Chondrocyte (in vitro differentiated cells): ENCODE measurements around the gene SELENOH. TPM values are rescaled to one million over a fixed set of nuclear protein-coding genes. Genes with fewer than 3 reads are reported as not detected.

Experiments
- DNase-seq: peaks from one replicate; pipeline ENCODE4 v3.0.0; 2021; ENCODE audit warnings: mixed read lengths, low spot score
- H3K27ac Mint-ChIP-seq: one replicate; pipeline ENCODE4 v1.8.0; 2021; ENCODE audit warnings: mild to moderate bottlenecking, moderate library complexity, mixed read lengths; ENCODE audit not compliant: unreplicated experiment
- H3K27me3 Mint-ChIP-seq: 2 replicates; pipeline ENCODE4 v1.8.0; 2021; ENCODE audit warnings: low read depth, mixed read lengths
- H3K36me3 Mint-ChIP-seq: 2 replicates; pipeline ENCODE4 v1.8.0; 2021; ENCODE audit warnings: low read depth, mixed read lengths
- H3K4me1 Mint-ChIP-seq: 2 replicates; pipeline ENCODE4 v1.8.0; 2021; ENCODE audit warnings: low read depth, mild to moderate bottlenecking, mixed read lengths
- H3K4me3 Mint-ChIP-seq: one replicate; pipeline ENCODE4 v1.8.0; 2021; ENCODE audit warnings: mild to moderate bottlenecking, moderate library complexity, mixed read lengths; ENCODE audit not compliant: unreplicated experiment
- H3K9me3 Mint-ChIP-seq: 2 replicates; pipeline ENCODE4 v1.8.0; 2021; ENCODE audit warnings: low read depth, mixed read lengths
- total RNA-seq: library from RNA; stranded (reverse); gene quantifications from 3 replicates; pipeline ENCODE4 v1.2.1, GENCODE V29; 2021
- TF ChIP-seq, protein P1 (sequence below): fragments of 200-600 bp; sonication (generic); IDR thresholded peaks from 2 replicates; pipeline ENCODE4 v1.5.0; 2021; ENCODE audit warnings: antibody characterized with exemption, mild to moderate bottlenecking, moderate library complexity

The SELENOH gene
- total RNA-seq, 1 donor from 2014 or later = 87.3 TPM

DNA sequence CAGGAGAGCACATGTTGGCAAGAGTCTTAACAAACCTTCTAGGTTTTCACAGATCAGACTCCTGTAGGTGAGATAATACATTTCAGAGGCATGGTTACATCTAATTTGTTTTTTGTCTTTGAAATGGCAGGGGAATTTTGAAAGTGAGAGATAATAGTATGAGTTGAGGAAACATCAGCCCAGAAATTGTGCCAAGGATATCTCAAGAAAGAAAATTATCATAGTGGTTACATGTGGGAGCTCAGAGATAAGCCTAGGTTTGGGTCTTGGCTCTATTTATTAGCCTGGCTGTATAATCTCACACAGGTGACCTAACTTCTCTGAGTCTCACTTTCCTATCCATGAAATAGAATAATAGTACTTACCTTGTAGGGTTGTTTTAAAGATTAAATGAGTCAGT, 9.9 kb downstream of the SELENOH start:
- Mint-ChIP-seq H3K9me3 (no peaks in the 10 kb centered on the region), H3K36me3 (no peaks in the 10 kb centered on the region), H3K4me1 (peaks cover 5% of the 10 kb centered on the region), H3K27ac (no peak overlapping the region), H3K4me3 (no peak overlapping the region), H3K27me3 (no peaks in the 10 kb centered on the region)
- TF ChIP-seq, protein P1, sequence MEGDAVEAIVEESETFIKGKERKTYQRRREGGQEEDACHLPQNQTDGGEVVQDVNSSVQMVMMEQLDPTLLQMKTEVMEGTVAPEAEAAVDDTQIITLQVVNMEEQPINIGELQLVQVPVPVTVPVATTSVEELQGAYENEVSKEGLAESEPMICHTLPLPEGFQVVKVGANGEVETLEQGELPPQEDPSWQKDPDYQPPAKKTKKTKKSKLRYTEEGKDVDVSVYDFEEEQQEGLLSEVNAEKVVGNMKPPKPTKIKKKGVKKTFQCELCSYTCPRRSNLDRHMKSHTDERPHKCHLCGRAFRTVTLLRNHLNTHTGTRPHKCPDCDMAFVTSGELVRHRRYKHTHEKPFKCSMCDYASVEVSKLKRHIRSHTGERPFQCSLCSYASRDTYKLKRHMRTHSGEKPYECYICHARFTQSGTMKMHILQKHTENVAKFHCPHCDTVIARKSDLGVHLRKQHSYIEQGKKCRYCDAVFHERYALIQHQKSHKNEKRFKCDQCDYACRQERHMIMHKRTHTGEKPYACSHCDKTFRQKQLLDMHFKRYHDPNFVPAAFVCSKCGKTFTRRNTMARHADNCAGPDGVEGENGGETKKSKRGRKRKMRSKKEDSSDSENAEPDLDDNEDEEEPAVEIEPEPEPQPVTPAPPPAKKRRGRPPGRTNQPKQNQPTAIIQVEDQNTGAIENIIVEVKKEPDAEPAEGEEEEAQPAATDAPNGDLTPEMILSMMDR = no peak
- no peak for DNase-seq

GRCh38 chr11:57751676-57752253, 10.5 kb downstream of the SELENOH start, which contains the start of gene BTBD18:
BTBD18 (minus strand) TSS chr11:57751819; CDS start chr11:57751188, 631 bp downstream.
- Mint-ChIP-seq H3K36me3 (no peaks in the 10 kb centered on the region), H3K27me3 (no peaks in the 10 kb centered on the region), H3K9me3 (no peaks in the 10 kb centered on the region), H3K4me1 (peaks cover 5% of the 10 kb centered on the region), H3K4me3 (no peak within 1 kb of the TSS), H3K27ac (no peak within 1 kb of the TSS)
- TF ChIP-seq, protein P1 = peak; percentile 82
- DNase-seq = no peak

DNA sequence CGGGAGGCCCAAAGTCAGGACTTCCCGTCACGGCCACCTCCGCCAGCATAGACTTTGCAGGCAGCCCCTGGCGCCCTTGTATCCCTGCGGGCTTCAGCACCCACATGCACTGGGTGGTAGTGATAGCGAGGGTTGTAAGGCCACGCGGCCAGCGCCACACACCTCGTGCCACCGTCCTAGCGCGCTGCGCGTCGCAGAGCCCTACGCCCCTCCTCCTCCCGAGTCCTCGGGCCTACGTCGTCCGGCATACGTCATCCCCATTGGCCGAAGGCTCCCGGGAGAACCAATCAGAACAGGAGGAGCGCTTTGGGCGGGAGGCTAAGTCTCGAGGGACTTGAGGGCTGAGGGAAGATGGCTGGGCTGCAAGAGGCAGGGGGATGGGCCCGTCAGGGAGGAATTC, 11.7 kb downstream of the SELENOH start:
- Mint-ChIP-seq H3K27me3 (no peaks in the 10 kb centered on the region), H3K9me3 (no peaks in the 10 kb centered on the region), H3K4me3 (no peak overlapping the region), H3K36me3 (no peaks in the 10 kb centered on the region), H3K4me1 (peaks cover 5% of the 10 kb centered on the region), H3K27ac (no peak overlapping the region)
- TF ChIP-seq, protein P1 = no peak
- no peak for DNase-seq

DNA sequence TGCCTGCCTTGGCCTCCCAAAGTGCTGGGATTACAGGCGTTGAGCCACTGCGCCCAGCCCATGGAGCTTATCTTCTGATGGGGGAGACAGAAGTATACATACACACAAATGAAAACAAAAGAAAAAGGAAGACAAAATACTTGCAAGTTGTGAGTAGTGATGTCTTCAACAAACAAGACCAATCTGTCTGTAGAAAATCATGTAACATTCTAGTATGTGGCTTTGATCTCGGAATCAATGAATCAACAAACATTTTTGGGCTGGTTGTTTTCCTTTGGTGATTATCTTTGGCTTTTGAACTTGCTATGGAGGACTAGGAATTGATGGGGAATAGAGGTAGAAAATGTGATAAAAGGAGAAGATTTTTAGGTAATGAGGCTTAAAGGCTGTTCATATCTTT, 16.9 kb downstream of the SELENOH start:
- H3K27ac Mint-ChIP-seq = no peak overlapping the region
- no peaks in the 10 kb centered on the region for H3K27me3 Mint-ChIP-seq
- H3K36me3 Mint-ChIP-seq = no peaks in the 10 kb centered on the region
- TF ChIP-seq, protein P1 = no peak
- peaks cover 5% of the 10 kb centered on the region for H3K4me1 Mint-ChIP-seq
- DNase-seq = no peak
- no peaks in the 10 kb centered on the region for H3K9me3 Mint-ChIP-seq
- H3K4me3 Mint-ChIP-seq = no peak overlapping the region

- Mint-ChIP-seq H3K9me3 (no peaks in the 10 kb centered on the region), H3K27ac (peak within 1 kb of the TSS; percentile 100), H3K27me3 (no peaks in the 10 kb centered on the region), H3K4me3 (peak within 1 kb of the TSS; percentile 100), H3K36me3 (no peaks in the 10 kb centered on the region), H3K4me1 (peaks cover 34% of the 10 kb centered on the region)
- no peak for DNase-seq
- TF ChIP-seq, protein P1 = peak; percentile 49
Observed at GRCh38 chr11:57761301-57762234, 20.3 kb downstream of the SELENOH start, which contains the start of gene CTNND1. CTNND1 (plus strand) TSS chr11:57761802; CDS start chr11:57791479, 29,677 bp downstream.
